NCI-H1105 (cell line): ENCODE measurements around the gene AMPD1.
A peak's percentile ranks its signal among the peaks of the same experiment; 100 is the strongest.

Experiments
- DNase-seq: peaks from one replicate; lab custom pipeline; 2025; lab: John Stamatoyannopoulos, UW

The AMPD1 gene

GRCh38 chr1:114695430-114696058 lies at the start of gene AMPD1:
Gene AMPD1 (minus strand): TSS chr1:114695546. CDS start chr1:114695471, 75 bp downstream.
- DNase-seq: no peak

- DNase-seq: no peak
These were observed 46.8 kb upstream of the AMPD1 start for GRCh38 chr1:114741963-114742746.

- DNase-seq: no peak
These were observed 45.0 kb upstream of the AMPD1 start for GRCh38 chr1:114740331-114740730.

- no peak for DNase-seq
These were observed 42.0 kb upstream of the AMPD1 start for GRCh38 chr1:114737314-114737849.

GRCh38 chr1:114735479-114735878 lies 40.1 kb upstream of the AMPD1 start:
- no peak for DNase-seq

- DNase-seq: no peak
These were observed 34.4 kb upstream of the AMPD1 start for GRCh38 chr1:114729782-114730181.

- no peak for DNase-seq
These were observed 33.2 kb upstream of the AMPD1 start for GRCh38 chr1:114728553-114728952.

GRCh38 chr1:114725230-114725629 lies 29.9 kb upstream of the AMPD1 start:
- no peak for DNase-seq

GRCh38 chr1:114723915-114724314 lies 28.6 kb upstream of the AMPD1 start:
- no peak for DNase-seq

GRCh38 chr1:114723457-114723856 lies 28.1 kb upstream of the AMPD1 start:
- DNase-seq: no peak

- no peak for DNase-seq
These were observed 25.1 kb upstream of the AMPD1 start for GRCh38 chr1:114720492-114720891.

GRCh38 chr1:114719424-114719787 lies 24.1 kb upstream of the AMPD1 start:
- DNase-seq: no peak

- no peak for DNase-seq
These were observed 23.5 kb upstream of the AMPD1 start for GRCh38 chr1:114718661-114719423.

GRCh38 chr1:114716304-114717170 lies 21.2 kb upstream of the AMPD1 start, which contains the start of gene NRAS:
Gene NRAS (minus strand): TSS chr1:114716771. CDS start chr1:114716160, 611 bp downstream.
- peak; percentile 91 for DNase-seq

- DNase-seq: no peak
These were observed 20.6 kb upstream of the AMPD1 start for GRCh38 chr1:114715952-114716303.

GRCh38 chr1:114712977-114713376 lies 17.6 kb upstream of the AMPD1 start:
- DNase-seq: no peak

GRCh38 chr1:114710360-114710759 lies 15.0 kb upstream of the AMPD1 start:
- no peak for DNase-seq

- DNase-seq: no peak
These were observed 12.3 kb upstream of the AMPD1 start for GRCh38 chr1:114707604-114708003.

- no peak for DNase-seq
These were observed 7.9 kb upstream of the AMPD1 start for GRCh38 chr1:114703242-114703641.

- DNase-seq: no peak
These were observed 7.4 kb upstream of the AMPD1 start for GRCh38 chr1:114702737-114703136.

GRCh38 chr1:114701931-114702330 lies 6.6 kb upstream of the AMPD1 start:
- DNase-seq: no peak
